PC-9 (cell line): ENCODE measurements around the gene HIC1. TPM values are rescaled to one million over a fixed set of nuclear protein-coding genes. Genes with fewer than 3 reads are reported as not detected.
A peak's percentile ranks its signal among the peaks of the same experiment; 100 is the strongest.

Experiments used
- BruUV-seq: library from RNA; stranded (reverse); fragments of 400-500 nt; replicated peaks from 2 replicates; lab custom pipeline; 2021; lab: Mats Ljungman, UMichigan
- CTCF ChIA-PET: fragments of 300-600 bp; sonication (Branson Sonifier 250); formaldehyde crosslinking; loops from one replicate; lab custom pipeline; 2022; ENCODE audit warnings: antibody characterized with exemption; lab: Charles Lee
- POLR2A ChIA-PET: fragments of 300-600 bp; sonication (Branson Sonifier 250); formaldehyde crosslinking; loops from one replicate; lab custom pipeline; 2022; ENCODE audit warnings: antibody characterized with exemption; ENCODE audit not compliant: unreplicated experiment; lab: Charles Lee
- DNase-seq, 2 experiments: peaks; one replicate each; pipeline versions ENCODE4 v3.0.0 to v3.0.0-alpha.2; 2015 to 2022; ENCODE audit warnings: mixed read lengths in 1 of 2
- H2AFZ ChIP-seq: fragments of 200-600 bp; sonication (generic); 2 replicates; pipeline ENCODE4 v1.8.1; 2017; ENCODE audit warnings: antibody characterized with exemption
- H3F3A ChIP-seq: fragments of 200-600 bp; sonication (generic); 2 replicates; pipeline ENCODE4 v1.8.1; 2017; ENCODE audit warnings: antibody characterized with exemption, mild to moderate bottlenecking, low read depth; ENCODE audit not compliant: insufficient read depth
- H3K27ac ChIP-seq: fragments of 200-600 bp; sonication (generic); 2 replicates; pipeline ENCODE4 v1.6.1; 2016; ENCODE audit warnings: mixed run types
- H3K27me3 ChIP-seq: fragments of 200-600 bp; sonication (generic); 2 replicates; pipeline ENCODE4 v1.6.1; 2016; ENCODE audit warnings: low read depth, mixed run types; ENCODE audit not compliant: insufficient read depth
- H3K36me3 ChIP-seq: fragments of 200-600 bp; sonication (generic); 2 replicates; pipeline ENCODE4 v1.6.1; 2016; ENCODE audit warnings: low read depth, mixed run types
- H3K4me1 ChIP-seq: fragments of 200-600 bp; sonication (generic); replicated peaks from 2 replicates; pipeline ENCODE4 v1.6.1; 2016; ENCODE audit warnings: mixed run types; ENCODE audit not compliant: insufficient read depth
- H3K4me2 ChIP-seq: fragments of 200-600 bp; sonication (generic); 2 replicates; pipeline ENCODE4 v1.6.1; 2017; ENCODE audit warnings: mixed run types
- H3K4me3 ChIP-seq: fragments of 200-600 bp; sonication (generic); 2 replicates; pipeline ENCODE4 v1.6.1; 2016; ENCODE audit warnings: mixed run types
- H3K79me2 ChIP-seq: fragments of 200-600 bp; sonication (generic); 2 replicates; pipeline ENCODE4 v1.6.1; 2017; ENCODE audit warnings: low read depth, mixed run types
- H3K9me2 ChIP-seq: fragments of 200-600 bp; sonication (generic); 2 replicates; pipeline ENCODE4 v1.8.1; 2017; ENCODE audit warnings: mild to moderate bottlenecking; ENCODE audit not compliant: insufficient read depth
- H3K9me3 ChIP-seq: fragments of 200-600 bp; sonication (generic); 2 replicates; pipeline ENCODE4 v1.8.1; 2016; ENCODE audit warnings: low read depth; ENCODE audit not compliant: insufficient read depth
- H4K20me1 ChIP-seq: fragments of 200-600 bp; sonication (generic); 2 replicates; pipeline ENCODE4 v1.8.1; 2017; ENCODE audit not compliant: insufficient read depth
- EZH2 ChIP-seq: fragments of 200-600 bp; sonication (generic); IDR thresholded peaks from 2 replicates; pipeline ENCODE4 v1.8.0; 2017; ENCODE audit warnings: antibody characterized with exemption, low read depth
- intact Hi-C: fragments of 100-400 bp; cut with micrococcal nuclease; formaldehyde crosslinking; loops from one replicate; pipeline ENCODE4 v1.10.0; 2022; ENCODE audit not compliant: unreplicated experiment
- total RNA-seq: library from RNA; stranded (reverse); gene quantifications from 2 replicates; pipeline ENCODE4 v1.2.3, GENCODE V29; 2021
- TF ChIP-seq, protein P1 (sequence below): fragments of 200-600 bp; sonication (generic); conservative IDR thresholded peaks from 2 replicates; pipeline ENCODE4 v1.6.1; 2017; ENCODE audit warnings: mixed run types, antibody characterized with exemption, mild to moderate bottlenecking, moderate library complexity

The HIC1 gene
- total RNA-seq, 1 experiment from 2014 or later = 0.63 TPM

DNA sequence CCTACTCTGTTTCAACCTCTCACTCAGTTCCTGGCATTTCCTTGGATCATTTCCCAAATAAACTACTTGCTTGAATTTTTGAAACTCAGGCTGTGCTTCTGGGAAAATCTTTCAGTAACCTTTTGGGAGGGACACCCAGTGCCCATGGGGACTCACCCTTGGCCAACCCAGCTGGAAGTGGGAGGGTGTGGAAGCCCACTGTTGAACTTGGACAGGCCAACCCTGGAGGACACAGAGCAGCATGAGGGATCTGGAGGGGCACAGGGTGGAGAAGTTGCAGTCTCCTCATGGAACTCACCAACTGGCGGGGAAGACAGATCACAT lies 40.9 kb upstream of the HIC1 start:
- peaks cover 33% of the 10 kb centered on the region for H3F3A ChIP-seq
- H3K9me2 ChIP-seq = no peaks in the 10 kb centered on the region
- no peak overlapping the region for H2AFZ ChIP-seq
- peaks cover 4% of the 10 kb centered on the region; the same call in 1 of the 2 replicates for H3K27me3 ChIP-seq
- no peaks in the 10 kb centered on the region for H3K9me3 ChIP-seq
- intact Hi-C loops = loop anchor here (10.0 kb wide), 1 partner anchor 299 kb away; the partner anchor contains the start of gene TLCD2
- H4K20me1 ChIP-seq = no peaks in the 10 kb centered on the region
- peak overlapping the region; percentile 59 for H3K4me2 ChIP-seq
- ChIA-PET POLR2A (no interaction called here), CTCF (interaction anchor here (0.9 kb wide), 1 partner anchor 11 kb away, joined by 3 read pairs; the partner anchor contains the start of gene RTN4RL1)
- H3K79me2 ChIP-seq = no peaks in the 10 kb centered on the region
- H3K36me3 ChIP-seq = no peaks in the 10 kb centered on the region
- BruUV-seq = no TSS peak
- H3K4me3 ChIP-seq = no peak overlapping the region
- H3K4me1 ChIP-seq = peaks cover 46% of the 10 kb centered on the region
- TF ChIP-seq, protein P1, sequence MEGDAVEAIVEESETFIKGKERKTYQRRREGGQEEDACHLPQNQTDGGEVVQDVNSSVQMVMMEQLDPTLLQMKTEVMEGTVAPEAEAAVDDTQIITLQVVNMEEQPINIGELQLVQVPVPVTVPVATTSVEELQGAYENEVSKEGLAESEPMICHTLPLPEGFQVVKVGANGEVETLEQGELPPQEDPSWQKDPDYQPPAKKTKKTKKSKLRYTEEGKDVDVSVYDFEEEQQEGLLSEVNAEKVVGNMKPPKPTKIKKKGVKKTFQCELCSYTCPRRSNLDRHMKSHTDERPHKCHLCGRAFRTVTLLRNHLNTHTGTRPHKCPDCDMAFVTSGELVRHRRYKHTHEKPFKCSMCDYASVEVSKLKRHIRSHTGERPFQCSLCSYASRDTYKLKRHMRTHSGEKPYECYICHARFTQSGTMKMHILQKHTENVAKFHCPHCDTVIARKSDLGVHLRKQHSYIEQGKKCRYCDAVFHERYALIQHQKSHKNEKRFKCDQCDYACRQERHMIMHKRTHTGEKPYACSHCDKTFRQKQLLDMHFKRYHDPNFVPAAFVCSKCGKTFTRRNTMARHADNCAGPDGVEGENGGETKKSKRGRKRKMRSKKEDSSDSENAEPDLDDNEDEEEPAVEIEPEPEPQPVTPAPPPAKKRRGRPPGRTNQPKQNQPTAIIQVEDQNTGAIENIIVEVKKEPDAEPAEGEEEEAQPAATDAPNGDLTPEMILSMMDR = no peak
- no peak for TF ChIP-seq EZH2
- no peak for DNase-seq
- H3K27ac ChIP-seq = no peak overlapping the region

DNA sequence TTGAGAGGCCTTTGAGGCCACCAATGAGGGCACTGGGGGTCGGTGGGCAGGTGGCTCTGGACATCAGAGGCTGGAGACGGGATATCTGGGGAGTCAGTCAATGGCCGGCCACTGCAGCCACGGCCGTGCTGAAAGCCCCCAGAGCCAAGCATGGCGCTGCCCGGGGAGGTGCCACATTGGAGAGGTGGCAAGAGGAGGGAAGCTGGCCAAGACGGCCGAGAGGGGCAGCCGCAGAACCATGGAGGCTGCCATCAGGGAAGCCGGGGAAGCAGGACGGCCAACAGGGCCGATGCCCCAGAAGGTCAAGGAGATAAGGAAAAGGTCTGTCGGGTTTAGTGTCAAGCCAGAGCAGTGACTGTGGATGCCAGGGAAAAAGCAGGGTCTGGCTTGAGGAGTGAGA lies 39.6 kb upstream of the HIC1 start:
- H4K20me1 ChIP-seq = no peaks in the 10 kb centered on the region
- peaks cover 32% of the 10 kb centered on the region for H3F3A ChIP-seq
- H3K27ac ChIP-seq = no peak overlapping the region
- CTCF ChIA-PET = no interaction called here
- no peaks in the 10 kb centered on the region for H3K79me2 ChIP-seq
- peaks cover 43% of the 10 kb centered on the region for H3K4me1 ChIP-seq
- H3K27me3 ChIP-seq = peaks cover 15% of the 10 kb centered on the region
- no TSS peak for BruUV-seq
- no peaks in the 10 kb centered on the region for H3K36me3 ChIP-seq
- no peak overlapping the region for H3K4me3 ChIP-seq
- no peak overlapping the region for H3K4me2 ChIP-seq
- H2AFZ ChIP-seq = no peak overlapping the region
- intact Hi-C loops = loop anchor here (10.0 kb wide), 1 partner anchor 301 kb away; the partner anchor contains the start of gene TLCD2
- POLR2A ChIA-PET = no interaction called here
- H3K9me3 ChIP-seq = no peaks in the 10 kb centered on the region
- no peak for TF ChIP-seq EZH2
- TF ChIP-seq, protein P1 = no peak
- no peaks in the 10 kb centered on the region for H3K9me2 ChIP-seq
- no peak for DNase-seq

DNA sequence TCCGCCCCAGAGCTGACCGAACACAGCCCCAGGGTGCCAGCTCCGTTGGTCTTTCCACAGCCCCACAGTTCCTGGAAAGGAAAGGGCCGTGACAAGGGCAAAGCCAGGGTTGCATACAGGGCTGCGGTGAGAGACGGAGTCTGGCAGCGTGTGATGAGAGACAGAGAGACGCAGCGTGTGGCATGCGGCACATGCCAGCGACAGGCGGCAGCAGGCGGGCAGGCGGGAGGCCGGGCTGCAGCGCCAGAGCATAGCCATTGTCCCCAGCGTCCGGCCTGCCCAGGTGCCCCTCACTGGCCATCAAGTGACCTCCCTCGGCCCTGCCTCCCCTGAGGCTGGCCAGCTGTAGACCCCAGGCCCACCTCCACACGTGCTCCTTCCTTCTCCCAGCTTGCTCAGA lies 38.4 kb upstream of the HIC1 start:
- no peak overlapping the region for H2AFZ ChIP-seq
- H3K9me2 ChIP-seq = no peaks in the 10 kb centered on the region
- H3K36me3 ChIP-seq = no peaks in the 10 kb centered on the region
- peaks cover 15% of the 10 kb centered on the region for H3K27me3 ChIP-seq
- no peak overlapping the region for H3K27ac ChIP-seq
- no peak overlapping the region for H3K4me2 ChIP-seq
- intact Hi-C loops = loop anchor here (10.0 kb wide), 1 partner anchor 302 kb away; the partner anchor contains the start of gene TLCD2
- H3K4me3 ChIP-seq = no peak overlapping the region
- no peaks in the 10 kb centered on the region for H3K79me2 ChIP-seq
- peaks cover 24% of the 10 kb centered on the region for H3F3A ChIP-seq
- H3K4me1 ChIP-seq = peaks cover 32% of the 10 kb centered on the region
- no peaks in the 10 kb centered on the region for H3K9me3 ChIP-seq
- CTCF ChIA-PET = no interaction called here
- no peaks in the 10 kb centered on the region for H4K20me1 ChIP-seq
- POLR2A ChIA-PET = no interaction called here
- TF ChIP-seq, protein P1 = no peak
- no peak for TF ChIP-seq EZH2
- no TSS peak for BruUV-seq
- DNase-seq = no peak
